NCI-H446 (cell line): ENCODE data around the gene BAZ2B.

Source experiments
- DNase-seq, 2 experiments: peaks; one replicate each; lab custom pipeline; 2025; lab: John Stamatoyannopoulos, UW

The BAZ2B gene

GRCh38 chr2:159614534-159615366, 1.6 kb downstream of the BAZ2B start:
- peak; percentile 79 to 82 for DNase-seq

- peak in 1 of 2 experiments; percentile 21 for DNase-seq
Observed at GRCh38 chr2:159613651-159614285, 2.6 kb downstream of the BAZ2B start.

- no peak for DNase-seq
Observed at GRCh38 chr2:159613091-159613490, 3.3 kb downstream of the BAZ2B start.

GRCh38 chr2:159612255-159612901, 4.0 kb downstream of the BAZ2B start:
- peak; percentile 29 to 58 for DNase-seq

GRCh38 chr2:159609811-159610549, 6.4 kb downstream of the BAZ2B start:
- DNase-seq = no peak

- no peak for DNase-seq
Observed at GRCh38 chr2:159608723-159609308, 7.5 kb downstream of the BAZ2B start.

GRCh38 chr2:159608108-159608507, 8.2 kb downstream of the BAZ2B start:
- no peak for DNase-seq

- DNase-seq = no peak
Observed at GRCh38 chr2:159606287-159606686, 10.1 kb downstream of the BAZ2B start.

- no peak for DNase-seq
Observed at GRCh38 chr2:159605441-159606178, 10.7 kb downstream of the BAZ2B start.

GRCh38 chr2:159604159-159604558, 12.2 kb downstream of the BAZ2B start:
- no peak for DNase-seq

GRCh38 chr2:159600752-159601151, 15.6 kb downstream of the BAZ2B start:
- no peak for DNase-seq

GRCh38 chr2:159595410-159596046, 20.8 kb downstream of the BAZ2B start:
- DNase-seq = peak; percentile 70 to 86

- DNase-seq = no peak
Observed at GRCh38 chr2:159592441-159592840, 23.9 kb downstream of the BAZ2B start.

GRCh38 chr2:159591221-159591620, 25.1 kb downstream of the BAZ2B start:
- no peak for DNase-seq

- DNase-seq = no peak
Observed at GRCh38 chr2:159589286-159589685, 27.1 kb downstream of the BAZ2B start.

GRCh38 chr2:159586034-159586433, 30.3 kb downstream of the BAZ2B start:
- no peak for DNase-seq

GRCh38 chr2:159585622-159586021, 30.7 kb downstream of the BAZ2B start:
- no peak for DNase-seq

GRCh38 chr2:159584796-159585195, 31.6 kb downstream of the BAZ2B start:
- no peak for DNase-seq

GRCh38 chr2:159573846-159574606, 42.3 kb downstream of the BAZ2B start:
- DNase-seq = no peak

- DNase-seq = no peak
Observed at GRCh38 chr2:159573294-159573693, 43.1 kb downstream of the BAZ2B start.
